WI38 (cell line): ENCODE measurements around the gene BAG3.
"Not testable (repeated sequence)": the region's sequence is repeated elsewhere in the genome, so short reads cannot be mapped to it uniquely, and the experiment has no call there.

Experiments used
- H3K4me3 ChIP-seq: 2 replicates; pipeline ENCODE4 v1.5.1; 2011; ENCODE audit warnings: low read depth, mild to moderate bottlenecking, control low read depth, low read length
- CTCF ChIP-seq: IDR thresholded peaks from 2 replicates; pipeline ENCODE4 v1.5.1; 2012; ENCODE audit warnings: low read depth, mild to moderate bottlenecking, control low read depth, low read length

BAG3 gene

GRCh38 chr10:119694608-119695007 lies 43.4 kb downstream of the BAG3 start:
- no peak for TF ChIP-seq CTCF
- no peak overlapping the region for H3K4me3 ChIP-seq

GRCh38 chr10:119700321-119700954 lies 49.3 kb downstream of the BAG3 start:
- H3K4me3 ChIP-seq = no peak overlapping the region
- no peak for TF ChIP-seq CTCF

- H3K4me3 ChIP-seq = no peak overlapping the region
- TF ChIP-seq CTCF = no peak
Observed at GRCh38 chr10:119701861-119702260, 50.7 kb downstream of the BAG3 start.

GRCh38 chr10:119702583-119702982 lies 51.4 kb downstream of the BAG3 start:
- TF ChIP-seq CTCF = no peak
- no peak overlapping the region for H3K4me3 ChIP-seq

GRCh38 chr10:119703903-119704508 lies 52.8 kb downstream of the BAG3 start:
- TF ChIP-seq CTCF = no peak
- no peak overlapping the region for H3K4me3 ChIP-seq

- TF ChIP-seq CTCF = no peak
- H3K4me3 ChIP-seq = no peak overlapping the region
Observed at GRCh38 chr10:119705434-119705831, 54.3 kb downstream of the BAG3 start.

GRCh38 chr10:119706521-119707278 lies 55.5 kb downstream of the BAG3 start:
- H3K4me3 ChIP-seq = no peak overlapping the region
- TF ChIP-seq CTCF = no peak

- not testable (repeated sequence) for H3K4me3 ChIP-seq
Observed at GRCh38 chr10:119707331-119707730, 56.2 kb downstream of the BAG3 start.

GRCh38 chr10:119710935-119711334 lies 59.8 kb downstream of the BAG3 start:
- not testable (repeated sequence) for H3K4me3 ChIP-seq
